Lower leg skin (tissue), 3 donors: Measurements from ENCODE around the gene CYFIP2.

ENCODE experiments used
- CTCF ChIP-seq, 3 donors: fragments of 450-650 bp; IDR thresholded peaks; one replicate each; pipeline ENCODE4 v1.5.1; 2016; ENCODE audit warnings: antibody characterized with exemption in 3 of 3, mild to moderate bottlenecking in 3 of 3, moderate library complexity in 2 of 3
- POLR2A ChIP-seq, 2 donors: fragments of 450-650 bp; IDR thresholded peaks; one replicate each; pipeline ENCODE4 v1.6.1; 2016 to 2017; ENCODE audit warnings: antibody characterized with exemption in 2 of 2, mild to moderate bottlenecking in 1 of 2, moderate library complexity in 1 of 2

- TF ChIP-seq CTCF (IDR thresholded peaks at IDR 0.05) (no peak), POLR2A (IDR thresholded peaks at IDR 0.05) (no peak)
These were observed 88.9 kb downstream of the CYFIP2 start for GRCh38 chr5:157354800-157355199.
